WI38 (cell line): ENCODE results near the gene CPN1.

Experiments
- H3K4me3 ChIP-seq: 2 replicates; pipeline ENCODE4 v1.5.1; 2011; ENCODE audit warnings: low read depth, mild to moderate bottlenecking, control low read depth, low read length
- TF ChIP-seq, protein P1 (sequence below): IDR thresholded peaks from 2 replicates; pipeline ENCODE4 v1.5.1; 2012; ENCODE audit warnings: low read depth, mild to moderate bottlenecking, control low read depth, low read length

Gene CPN1

DNA sequence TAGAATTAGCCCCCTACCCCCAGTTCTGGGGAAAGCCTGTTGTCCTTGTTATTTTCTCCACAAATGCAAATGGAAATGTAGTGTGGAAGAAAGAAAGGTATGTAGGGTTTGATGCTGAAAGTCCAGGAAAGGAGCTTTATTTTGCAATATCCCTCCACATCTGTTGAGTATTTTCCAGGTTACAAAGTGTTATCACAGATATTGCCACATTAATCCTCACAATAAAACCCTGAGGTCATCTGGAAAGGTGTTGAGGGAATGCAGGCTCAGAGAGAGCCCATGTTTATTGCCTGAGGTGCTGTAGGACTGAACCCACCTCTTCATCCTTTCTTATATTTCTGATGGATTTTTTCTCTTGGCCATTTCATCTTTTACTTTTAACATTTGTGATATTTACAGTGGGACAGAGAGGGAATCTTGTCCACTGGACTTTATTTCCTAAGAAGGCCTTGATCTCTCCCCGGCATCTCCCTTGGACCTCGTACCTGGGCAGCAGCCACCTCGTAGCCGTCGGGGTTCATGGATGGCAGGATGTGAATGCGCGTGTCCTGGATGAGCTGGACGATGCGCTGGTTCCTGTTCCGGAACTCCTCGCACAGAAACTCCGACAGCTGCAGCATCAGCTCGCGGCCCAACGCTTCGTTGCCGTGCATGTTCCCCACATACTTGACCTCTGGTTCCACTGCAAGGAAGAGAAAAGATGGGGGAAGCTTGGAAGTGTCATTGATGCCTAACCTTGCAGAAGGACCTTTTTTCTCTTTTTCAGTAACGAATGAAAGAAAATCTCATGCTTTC lies 6.0 kb downstream of the CPN1 start:
- H3K4me3 ChIP-seq: no peak overlapping the region
- TF ChIP-seq, protein P1, sequence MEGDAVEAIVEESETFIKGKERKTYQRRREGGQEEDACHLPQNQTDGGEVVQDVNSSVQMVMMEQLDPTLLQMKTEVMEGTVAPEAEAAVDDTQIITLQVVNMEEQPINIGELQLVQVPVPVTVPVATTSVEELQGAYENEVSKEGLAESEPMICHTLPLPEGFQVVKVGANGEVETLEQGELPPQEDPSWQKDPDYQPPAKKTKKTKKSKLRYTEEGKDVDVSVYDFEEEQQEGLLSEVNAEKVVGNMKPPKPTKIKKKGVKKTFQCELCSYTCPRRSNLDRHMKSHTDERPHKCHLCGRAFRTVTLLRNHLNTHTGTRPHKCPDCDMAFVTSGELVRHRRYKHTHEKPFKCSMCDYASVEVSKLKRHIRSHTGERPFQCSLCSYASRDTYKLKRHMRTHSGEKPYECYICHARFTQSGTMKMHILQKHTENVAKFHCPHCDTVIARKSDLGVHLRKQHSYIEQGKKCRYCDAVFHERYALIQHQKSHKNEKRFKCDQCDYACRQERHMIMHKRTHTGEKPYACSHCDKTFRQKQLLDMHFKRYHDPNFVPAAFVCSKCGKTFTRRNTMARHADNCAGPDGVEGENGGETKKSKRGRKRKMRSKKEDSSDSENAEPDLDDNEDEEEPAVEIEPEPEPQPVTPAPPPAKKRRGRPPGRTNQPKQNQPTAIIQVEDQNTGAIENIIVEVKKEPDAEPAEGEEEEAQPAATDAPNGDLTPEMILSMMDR: no peak

DNA sequence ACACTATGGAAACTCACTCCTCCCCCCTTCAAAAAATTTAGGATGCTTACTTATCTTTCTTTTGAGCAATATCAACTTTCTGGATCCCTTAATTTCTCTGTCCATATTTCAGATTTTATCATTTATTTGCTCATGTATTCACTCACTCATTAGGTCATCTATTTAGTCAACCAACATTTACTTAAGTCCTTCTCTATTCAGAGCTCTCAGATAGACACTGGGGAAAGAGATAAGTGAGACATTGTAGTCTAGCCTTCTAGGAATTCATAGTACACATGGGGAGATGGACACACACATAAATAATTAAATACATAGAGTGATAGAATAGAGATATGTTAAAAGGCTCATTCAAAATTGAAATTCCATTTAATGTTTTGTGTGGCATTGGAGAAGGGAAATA lies 9.2 kb downstream of the CPN1 start:
- TF ChIP-seq, protein P1: no peak
- H3K4me3 ChIP-seq: no peak overlapping the region

DNA sequence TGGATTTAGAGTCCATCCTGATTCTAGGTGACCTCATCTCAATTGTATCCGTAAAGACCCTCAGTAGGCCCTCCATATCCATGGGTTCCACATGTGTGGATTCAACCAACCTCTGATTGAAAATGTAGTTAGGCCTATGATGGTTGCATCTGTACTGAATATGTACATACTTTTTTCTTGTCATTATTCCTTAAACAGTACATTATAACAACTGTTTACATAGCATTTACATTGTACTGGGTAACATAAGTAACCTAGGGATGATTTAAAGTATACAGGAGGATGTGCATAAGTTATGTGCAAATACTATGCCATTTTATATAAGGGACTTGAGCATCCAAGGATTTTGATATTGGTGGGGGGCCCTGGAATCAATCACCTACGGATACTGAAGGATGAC lies 10.1 kb downstream of the CPN1 start:
- H3K4me3 ChIP-seq: no peak overlapping the region
- TF ChIP-seq, protein P1: no peak

DNA sequence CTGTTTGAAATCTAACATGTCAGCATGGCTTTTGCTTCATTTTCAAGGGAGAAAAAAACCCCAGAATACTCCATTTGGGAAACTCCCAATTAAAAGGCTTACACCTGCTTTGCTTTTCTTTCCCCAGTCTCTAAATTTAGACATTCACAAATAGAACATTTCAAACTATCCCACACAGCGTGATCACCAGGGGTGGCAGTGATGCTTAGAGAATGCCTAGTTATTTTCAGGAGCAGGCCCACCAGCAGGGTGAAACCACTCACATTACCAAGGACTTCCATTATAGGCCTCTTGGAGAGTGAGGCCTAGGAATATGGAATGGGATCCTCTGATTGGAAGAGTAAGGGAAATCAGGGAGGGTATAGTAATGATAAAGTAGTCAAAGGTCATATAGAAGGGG lies 14.2 kb downstream of the CPN1 start:
- H3K4me3 ChIP-seq: no peak overlapping the region
- TF ChIP-seq, protein P1: no peak

DNA sequence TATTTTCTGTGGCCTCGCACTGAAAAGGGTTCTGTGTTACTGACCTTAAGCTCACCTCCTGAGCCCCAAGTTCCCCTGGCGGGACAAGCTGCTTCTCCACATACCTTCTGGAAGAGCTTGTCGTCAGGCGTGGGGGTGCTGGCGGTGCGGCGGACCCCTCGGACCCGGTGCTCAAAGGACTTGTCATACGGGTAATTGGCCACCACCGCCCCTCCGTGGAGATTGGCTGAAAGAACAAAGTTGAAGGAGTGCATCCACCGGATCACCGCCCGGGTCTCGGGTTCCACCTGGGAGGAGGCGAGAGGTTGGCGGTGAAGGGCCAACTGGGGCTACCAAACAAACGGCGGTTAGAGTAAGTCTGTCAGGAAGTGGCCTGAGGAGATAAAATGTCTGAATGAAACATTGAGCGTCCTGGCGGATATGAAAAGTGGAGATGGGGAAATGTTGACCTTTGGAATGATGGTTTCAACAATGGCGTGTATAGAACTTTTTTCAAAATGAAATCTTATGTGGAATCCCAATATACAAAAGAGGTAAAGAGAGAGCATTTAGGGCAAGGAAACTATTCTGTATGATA lies 16.5 kb downstream of the CPN1 start:
- TF ChIP-seq, protein P1: no peak
- no peak overlapping the region for H3K4me3 ChIP-seq

DNA sequence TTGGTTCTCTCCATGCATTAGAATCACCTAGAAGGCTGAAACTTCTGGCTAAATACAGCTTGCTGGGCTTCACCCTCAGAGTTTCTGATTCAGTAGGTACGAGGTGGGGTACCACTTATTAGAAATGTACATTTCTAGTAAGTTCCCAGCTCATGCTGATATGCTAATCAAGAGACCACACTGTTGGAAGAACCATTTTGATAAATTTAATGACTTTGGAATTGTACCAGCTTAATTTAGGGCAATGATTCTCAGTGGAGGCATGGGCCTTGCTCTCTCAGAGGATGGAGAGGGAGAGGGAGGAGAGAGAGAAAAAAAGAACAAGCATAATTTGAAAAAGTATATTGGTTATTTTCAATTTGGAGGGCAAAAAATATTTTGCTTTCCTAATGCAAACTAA lies 20.3 kb downstream of the CPN1 start:
- H3K4me3 ChIP-seq: no peak overlapping the region
- TF ChIP-seq, protein P1: no peak

DNA sequence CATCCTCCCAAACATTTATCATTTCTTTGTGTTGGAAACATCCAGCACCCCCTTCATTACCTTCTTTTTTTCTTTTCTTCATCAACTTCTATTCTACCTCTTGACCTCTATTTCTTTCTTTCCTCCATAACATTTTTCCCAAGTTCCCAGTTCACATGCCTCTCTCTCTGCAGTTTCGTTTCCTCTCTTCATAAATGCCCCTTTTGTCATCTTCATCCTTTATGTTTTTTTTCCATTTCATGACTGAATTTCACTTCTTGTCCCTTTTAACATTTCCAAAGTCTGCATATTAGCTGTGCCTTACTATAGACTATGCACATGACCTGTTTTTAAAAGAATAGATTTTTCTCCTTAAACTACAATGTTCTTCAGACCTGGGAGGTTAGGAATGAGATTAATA lies 23.7 kb downstream of the CPN1 start:
- no peak overlapping the region for H3K4me3 ChIP-seq
- TF ChIP-seq, protein P1: no peak
